G401 (cell line): Measurements from ENCODE around the gene TLCD1. TPM values are rescaled to one million over a fixed set of nuclear protein-coding genes. Genes with fewer than 3 reads are reported as not detected.
"Not testable (repeated sequence)": the region's sequence is repeated elsewhere in the genome, so short reads cannot be mapped to it uniquely, and the experiment has no call there.

ENCODE experiments used
- DNase-seq: peaks from one replicate; pipeline ENCODE4 v3.0.0-alpha.2; 2015; ENCODE audit warnings: low spot score
- in situ Hi-C: cut with HindIII; loops from 2 replicates; pipeline ENCODE4 v1.10.0; 2016; ENCODE audit warnings: low sequenced_read_pairs, mixed read lengths
- total RNA-seq: library from RNA; depleted of rRNA; stranded (reverse); fragments of >200 nt; shearing (Covaris generic); gene quantifications from 2 replicates; pipeline ENCODE4 v1.2.3, GENCODE V29; 2014

Gene TLCD1
- total RNA-seq, 1 experiment from 2014 or later: 9.2 TPM

DNA sequence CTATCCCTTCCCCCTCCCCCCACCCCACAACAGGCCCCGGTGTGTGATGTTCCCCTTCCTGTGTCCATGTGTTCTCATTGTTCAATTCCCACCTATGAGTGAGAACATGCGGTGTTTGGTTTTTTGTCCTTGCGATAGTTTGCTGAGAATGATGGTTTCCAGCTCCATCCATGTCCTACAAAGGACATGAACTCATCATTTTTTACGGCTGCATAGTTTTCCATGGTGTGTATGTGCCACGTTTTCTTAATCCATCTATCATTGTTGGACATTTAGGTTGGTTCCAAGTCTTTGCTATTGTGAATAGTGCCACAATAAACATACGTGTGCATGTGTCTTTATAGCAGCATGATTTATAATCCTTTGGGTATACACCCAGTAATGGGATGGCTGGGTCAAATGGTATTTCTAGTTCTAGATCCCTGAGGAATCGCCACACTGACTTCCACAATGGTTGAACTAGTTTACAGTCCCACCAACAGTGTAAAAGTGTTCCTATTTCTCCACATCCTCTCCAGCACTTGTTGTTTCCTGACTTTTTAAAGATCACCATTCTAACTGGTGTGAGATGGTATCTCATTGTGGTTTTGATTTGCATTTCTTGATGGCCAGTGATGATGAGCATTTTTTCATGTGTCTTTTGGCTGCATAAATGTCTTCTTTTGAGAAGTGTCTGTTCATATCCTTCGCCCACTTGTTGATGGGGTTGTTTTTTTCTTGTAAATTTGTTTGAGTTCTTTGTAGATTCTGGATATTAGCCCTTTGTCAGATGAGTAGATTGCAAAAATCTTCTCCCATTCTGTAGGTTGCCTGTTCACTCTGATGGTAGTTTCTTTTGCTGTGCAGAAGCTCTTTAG lies 10.1 kb upstream of the TLCD1 start:
- DNase-seq, in situ Hi-C loops: not testable (repeated sequence)

DNA sequence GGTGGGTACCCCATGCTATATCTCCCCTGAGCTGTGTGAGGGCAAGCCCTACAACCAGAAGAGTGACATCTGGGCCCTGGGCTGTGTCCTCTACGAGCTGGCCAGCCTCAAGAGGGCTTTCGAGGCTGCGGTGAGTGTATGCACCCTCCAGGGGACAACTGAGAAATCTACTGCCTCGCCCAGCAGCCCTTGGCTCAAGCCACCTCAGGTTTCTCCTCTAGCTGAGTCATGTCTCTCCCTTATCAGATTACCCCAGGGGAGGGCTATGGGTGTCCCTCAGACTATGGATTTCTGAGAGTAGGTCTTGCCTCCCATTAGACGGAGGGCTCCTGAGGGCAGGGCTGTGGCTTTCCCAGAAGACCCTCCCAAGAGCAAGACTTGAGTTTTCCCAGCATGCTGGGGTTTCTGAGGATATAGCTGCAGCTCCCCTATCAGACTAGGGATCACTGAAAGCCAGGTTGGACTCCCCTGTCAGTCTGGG lies 9.2 kb upstream of the TLCD1 start:
- no peak for DNase-seq
- in situ Hi-C loops: no loop called here

GRCh38 chr17:28734712-28735241 lies 8.7 kb upstream of the TLCD1 start:
- in situ Hi-C loops: no loop called here
- DNase-seq: no peak

GRCh38 chr17:28733346-28733745 lies 7.3 kb upstream of the TLCD1 start:
- in situ Hi-C loops: no loop called here

DNA sequence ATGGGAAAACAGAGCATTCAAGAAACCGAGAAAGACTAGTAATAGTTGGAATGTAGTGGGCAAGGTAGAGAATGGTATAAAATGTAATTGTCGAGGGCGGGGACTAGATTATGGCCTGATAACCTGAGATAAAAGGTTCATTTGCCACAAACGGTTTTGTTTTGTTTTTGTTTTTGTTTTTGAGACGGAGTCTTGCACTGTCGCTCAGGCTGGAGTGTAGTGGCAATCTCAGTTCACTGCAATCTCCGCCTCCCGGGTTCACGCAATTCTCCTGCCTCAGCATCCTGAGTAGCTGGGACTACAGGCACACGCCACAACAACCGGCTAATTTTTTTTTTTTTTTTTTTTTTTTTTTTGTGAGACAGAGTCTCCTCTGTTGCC lies 3.9 kb upstream of the TLCD1 start:
- DNase-seq: no peak
- in situ Hi-C loops: no loop called here

More at GRCh38 chr17:28733346-28733745, 7.3 kb upstream of the TLCD1 start:
- DNase-seq: no peak

DNA sequence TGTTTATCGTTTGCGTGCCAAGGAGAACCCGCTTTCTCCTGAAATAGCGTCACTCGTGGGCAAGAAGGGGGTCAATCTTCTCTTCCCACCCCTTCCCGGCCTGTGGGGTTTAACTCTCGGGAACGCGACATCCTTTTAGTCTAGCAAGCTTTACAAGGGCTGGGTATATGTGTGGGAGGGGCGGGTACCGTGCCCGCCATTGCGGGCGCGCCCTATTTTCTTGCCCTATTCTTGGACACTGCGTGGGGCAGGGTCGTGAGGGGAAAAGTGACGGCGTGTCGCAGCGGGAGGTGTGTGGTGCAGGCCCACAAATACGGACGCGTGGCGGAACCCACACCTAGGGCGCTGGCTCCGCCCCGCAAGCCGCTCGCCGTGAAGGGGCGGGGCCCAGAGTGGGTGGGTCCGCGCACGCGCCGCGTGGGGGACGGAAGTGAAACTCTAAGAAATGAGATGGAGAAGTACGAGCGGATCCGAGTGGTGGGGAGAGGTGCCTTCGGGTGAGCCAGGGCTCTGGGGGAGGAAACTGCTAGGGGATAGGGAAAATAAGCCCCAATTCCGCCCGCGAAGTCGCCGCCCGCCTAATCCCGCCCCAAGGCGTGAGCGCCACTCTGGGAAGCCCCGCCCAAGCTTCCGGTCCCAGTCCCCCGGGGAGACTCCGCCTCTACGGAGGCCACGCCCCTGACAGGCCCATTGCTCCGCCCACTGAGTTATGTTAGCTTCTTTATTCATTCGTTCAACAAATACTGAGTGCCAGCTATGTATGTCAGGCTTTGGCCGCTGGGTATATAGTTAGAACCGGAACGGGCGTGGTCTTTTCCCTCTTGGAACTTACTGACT lies 2.5 kb upstream of the TLCD1 start, which contains the start of gene NEK8:
NEK8 (plus strand) TSS at position 425 of the 837 bp plus-strand sequence; CDS start at position 451, 26 bp downstream.
- in situ Hi-C loops: no loop called here
- DNase-seq: peak; percentile 89

DNA sequence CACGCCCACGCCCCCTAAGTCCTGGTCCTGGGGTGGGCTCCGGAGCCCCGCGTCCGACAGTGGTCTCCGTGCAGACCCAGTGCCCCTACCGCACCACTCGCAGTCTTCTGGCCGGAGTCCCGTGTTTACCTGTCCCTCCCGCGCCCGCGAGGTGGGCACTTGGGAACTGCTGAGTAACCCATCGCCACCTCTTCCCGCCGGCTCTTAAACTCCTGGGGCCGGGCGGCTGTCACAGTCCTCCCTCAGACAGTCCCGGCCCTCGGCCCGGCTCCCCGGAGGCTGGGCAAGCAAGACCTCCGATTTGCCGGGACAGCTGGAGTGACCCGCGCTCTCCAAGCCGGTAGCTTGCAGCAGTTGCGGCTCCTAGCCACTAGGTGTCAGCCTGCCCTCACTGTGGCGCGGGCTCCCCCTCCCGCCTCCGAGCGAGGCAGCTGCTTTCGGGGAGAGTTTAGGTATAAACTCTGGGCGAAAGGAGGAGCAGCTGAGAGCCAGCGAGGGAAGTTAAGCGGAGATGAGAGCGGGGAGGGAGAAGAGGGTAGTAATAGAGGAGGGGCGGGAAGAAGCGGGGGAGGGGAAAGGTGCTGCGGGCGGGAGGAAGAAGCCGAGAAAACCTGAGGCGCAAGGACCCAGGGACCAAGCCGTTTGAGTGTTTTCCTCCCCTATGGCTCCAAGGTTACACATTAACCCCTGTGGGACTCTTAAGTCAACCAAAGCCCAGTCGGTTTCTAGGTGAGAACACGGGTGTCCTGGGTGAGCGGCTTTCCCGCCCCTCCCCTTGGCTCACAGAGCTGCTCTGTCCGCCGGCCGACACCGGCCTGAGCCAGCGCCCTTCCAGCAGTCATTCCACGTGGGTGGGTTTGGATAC lies 826 bp upstream of the TLCD1 start:
- peak; percentile 91 for DNase-seq
- in situ Hi-C loops: no loop called here

- DNase-seq: peak; percentile 56
- in situ Hi-C loops: no loop called here
Observed at GRCh38 chr17:28725660-28726225, 290 bp downstream of the TLCD1 start.

- in situ Hi-C loops: no loop called here
- peak; percentile 54 for DNase-seq
Observed at GRCh38 chr17:28725166-28725659, 820 bp downstream of the TLCD1 start.

DNA sequence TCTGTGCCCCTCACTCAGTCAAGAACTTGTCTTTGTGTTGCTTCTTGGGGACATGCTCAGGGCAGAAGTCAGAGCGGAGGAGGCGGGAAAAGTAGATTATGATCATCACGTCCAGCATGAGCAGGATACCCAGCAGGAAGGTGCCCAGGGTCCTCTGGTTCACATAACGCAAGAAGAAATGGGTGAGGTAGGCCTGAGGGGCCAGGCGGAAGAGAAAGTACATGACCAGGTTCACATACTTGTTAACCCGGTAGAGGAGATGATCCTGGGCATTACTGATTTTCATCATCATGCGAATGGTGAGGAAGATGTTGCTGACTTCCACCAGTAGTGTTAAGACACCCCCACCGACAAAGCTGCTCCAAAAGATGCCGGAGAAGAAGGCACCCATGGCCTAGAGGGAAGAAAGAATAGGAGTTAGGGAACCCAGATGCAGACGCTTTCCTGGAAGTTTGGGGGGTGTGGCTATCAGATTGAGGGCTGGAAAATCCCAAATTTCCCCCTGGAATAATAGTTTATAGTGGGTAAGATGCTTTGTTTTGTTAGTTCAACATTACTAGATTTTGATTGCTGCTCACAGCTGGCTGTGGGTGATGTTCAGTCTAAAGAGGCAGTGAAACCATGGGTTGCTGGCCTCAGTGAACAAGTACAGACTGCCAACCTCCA lies 1.4 kb downstream of the TLCD1 start:
- in situ Hi-C loops: no loop called here
- DNase-seq: peak; percentile 19

GRCh38 chr17:28723836-28724499 lies 2.1 kb downstream of the TLCD1 start:
- DNase-seq, in situ Hi-C loops: not testable (repeated sequence)

DNA sequence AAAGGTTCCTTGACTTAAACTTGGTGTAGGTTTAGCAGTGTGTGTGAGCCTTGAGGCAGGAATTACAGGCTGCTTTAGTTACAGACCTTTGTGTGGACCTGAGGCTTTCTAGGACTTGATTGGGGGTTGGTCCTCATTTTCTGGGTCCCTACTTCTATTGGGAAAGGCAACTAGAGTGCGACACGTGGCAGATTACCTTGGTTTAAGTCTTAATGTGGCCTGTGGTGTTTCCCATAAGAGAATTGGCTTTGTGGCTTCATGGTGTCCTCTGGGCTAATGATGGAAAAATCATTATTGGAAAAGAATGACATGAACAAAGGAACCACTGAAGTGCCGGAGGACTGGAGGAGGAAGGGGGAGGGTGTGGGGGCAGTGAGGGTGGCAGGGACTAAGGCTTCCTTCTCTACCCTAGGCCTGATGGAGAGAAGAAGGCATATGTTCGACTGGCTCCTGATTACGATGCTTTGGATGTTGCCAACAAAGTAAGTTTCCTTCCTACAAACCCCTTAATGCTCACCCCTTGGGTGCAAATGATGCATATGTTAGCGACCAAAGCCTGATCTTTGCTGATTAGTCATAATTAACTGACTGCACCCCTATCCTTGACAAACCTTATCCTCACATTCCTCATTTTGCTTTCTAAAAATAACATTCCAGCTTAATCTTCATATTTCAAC lies 2.7 kb downstream of the TLCD1 start:
- in situ Hi-C loops: no loop called here
- no peak for DNase-seq

GRCh38 chr17:28722417-28723158 lies 3.4 kb downstream of the TLCD1 start:
- no peak for DNase-seq
- in situ Hi-C loops: no loop called here

DNA sequence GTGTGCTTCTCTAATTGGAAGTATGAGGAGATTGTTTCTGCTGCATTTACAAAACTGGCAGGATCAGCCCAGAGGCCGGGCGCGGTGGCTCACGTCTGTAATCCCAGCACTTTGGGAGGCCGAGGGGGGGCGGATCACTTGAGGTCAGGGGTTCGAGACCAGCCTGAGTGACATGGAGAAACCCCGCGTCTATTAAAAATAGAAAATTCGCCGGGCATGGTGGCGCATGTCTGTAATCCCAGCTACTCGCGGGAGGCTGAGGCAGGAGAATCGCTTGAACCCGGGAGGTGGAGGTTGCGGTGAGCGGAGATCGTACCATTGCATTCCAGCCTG lies 5.1 kb downstream of the TLCD1 start:
- in situ Hi-C loops, DNase-seq: not testable (repeated sequence)

DNA sequence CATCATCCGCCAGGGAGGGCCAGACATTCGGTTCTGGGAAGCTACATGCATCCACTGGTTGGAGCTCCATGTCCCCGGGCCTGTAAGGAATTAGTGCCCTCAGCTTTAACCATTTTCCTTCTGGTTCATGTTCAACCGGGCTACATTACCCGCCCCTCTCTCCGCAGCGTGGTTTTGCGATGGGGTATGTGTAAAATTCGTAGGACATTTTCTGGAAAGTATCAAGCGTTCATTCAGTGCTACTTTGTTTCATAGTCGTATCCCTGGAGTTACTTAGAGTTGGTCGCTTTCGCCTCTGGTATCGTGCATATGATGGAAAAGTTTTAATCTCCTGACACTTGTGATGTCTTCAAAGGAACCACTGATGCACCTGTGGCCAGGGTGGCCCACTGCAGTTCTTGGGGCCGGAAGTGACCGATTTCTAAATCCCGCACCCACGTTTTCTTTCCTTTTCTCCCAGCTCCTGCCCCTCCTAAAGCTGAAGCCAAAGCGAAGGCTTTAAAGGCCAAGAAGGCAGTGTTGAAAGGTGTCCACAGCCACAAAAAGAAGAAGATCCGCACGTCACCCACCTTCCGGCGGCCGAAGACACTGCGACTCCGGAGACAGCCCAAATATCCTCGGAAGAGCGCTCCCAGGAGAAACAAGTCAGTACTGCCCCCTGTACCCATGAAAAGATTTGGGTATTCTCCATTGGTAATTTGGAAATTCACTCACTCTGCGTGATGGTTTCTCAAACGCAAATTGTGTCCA lies 5.6 kb downstream of the TLCD1 start:
- in situ Hi-C loops: no loop called here

DNA sequence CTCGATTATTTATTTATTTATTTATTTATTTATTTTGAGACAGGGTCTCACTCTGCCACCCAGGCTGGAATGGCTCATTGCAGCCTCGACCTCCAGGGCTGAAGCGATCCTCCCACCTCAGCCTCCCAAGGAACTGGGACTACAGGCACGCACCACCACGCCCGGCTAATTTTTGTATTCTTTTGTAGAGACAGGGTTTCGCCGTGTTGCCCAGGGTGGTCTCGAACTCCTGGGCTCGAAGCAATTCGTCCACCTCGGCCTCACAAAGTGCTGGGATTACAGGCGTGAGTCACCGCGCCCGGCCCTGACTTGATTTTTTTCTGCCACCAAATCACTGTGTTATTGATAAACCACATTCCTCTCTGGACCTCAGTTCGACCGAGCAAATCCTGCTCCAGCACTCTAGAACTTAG lies 7.0 kb downstream of the TLCD1 start:
- no peak for DNase-seq
- in situ Hi-C loops: no loop called here

More for the DNA sequence above, 5.6 kb downstream of the TLCD1 start:
- no peak for DNase-seq
